ENCODE results near the gene ART3.

Gene ART3

DNA sequence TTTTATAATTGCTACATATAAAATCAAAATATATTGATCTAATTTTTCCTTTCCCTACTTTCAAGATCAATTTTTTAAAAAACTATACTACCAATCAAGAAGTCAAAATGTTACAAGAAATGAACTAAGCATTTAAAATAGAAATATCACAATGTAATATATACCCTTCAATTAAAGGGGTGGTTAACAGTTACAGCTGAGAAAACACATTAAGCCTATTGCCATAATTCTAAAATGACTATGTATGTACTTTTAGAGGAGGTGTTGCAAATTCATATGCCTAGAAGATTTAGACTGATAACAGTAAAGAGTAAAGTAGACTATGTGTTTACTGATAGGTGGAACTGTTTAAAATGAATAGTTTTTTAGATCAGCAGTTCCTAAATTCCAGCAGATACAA is 70.0 kb downstream of the ART3 start:
- DNase-seq (ENCODE audit: low read depth in 4 of 4, low spot score in 1 of 4): no peak

GRCh38 chr4:76147454-76148141 is 73.1 kb downstream of the ART3 start:
- DNase-seq (ENCODE audit: low read depth in 4 of 4, low spot score in 1 of 4): peak; percentile 7 to 55 (median 14)

DNA sequence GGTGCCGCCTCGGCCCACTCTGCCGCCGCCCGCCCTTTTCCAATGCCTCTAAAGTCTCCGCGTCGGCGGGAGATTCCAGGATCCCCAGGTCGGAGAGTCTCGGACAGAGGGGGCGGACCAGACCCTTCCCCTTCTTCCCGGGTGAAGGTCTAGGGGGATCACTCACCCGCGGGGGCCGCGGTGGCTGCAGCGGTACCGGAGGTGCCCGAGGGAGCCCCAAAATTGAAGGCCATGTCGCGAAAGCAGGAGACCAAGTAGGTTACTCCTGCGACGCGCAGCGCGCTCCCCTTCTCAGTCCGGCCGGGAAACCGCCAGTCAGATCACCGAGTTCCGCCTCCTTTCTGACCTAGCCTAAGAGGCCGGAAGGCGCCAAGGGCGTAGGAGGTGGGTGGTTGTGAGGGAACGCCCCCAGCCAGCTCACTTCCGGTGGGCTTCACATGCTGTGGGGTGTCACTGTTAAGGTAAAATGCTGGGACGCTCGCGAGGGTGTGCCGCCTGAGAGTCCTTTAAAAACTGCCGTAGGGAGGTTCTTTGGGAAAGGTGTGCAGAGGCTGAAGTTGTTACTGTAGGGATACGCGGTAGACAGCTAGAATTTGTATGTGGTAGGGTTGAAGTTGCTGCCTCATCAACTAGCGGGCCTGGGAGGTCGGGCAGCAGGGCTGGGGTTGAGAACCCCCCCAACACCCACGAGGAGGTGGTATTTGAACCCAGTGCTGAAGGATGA is 73.8 kb downstream of the ART3 start, which contains the start of gene NUP54:
Gene NUP54 (minus strand): TSS at position 256 of the 724 bp plus-strand sequence. CDS start 23 bp downstream, at position 233.
- peak; percentile 85 to 93 (median 92) for DNase-seq (ENCODE audit: low read depth in 4 of 4, low spot score in 1 of 4)

- no peak for DNase-seq (ENCODE audit: low read depth in 4 of 4, low spot score in 1 of 4)
Measured at GRCh38 chr4:76153356-76153755, 78.8 kb downstream of the ART3 start.

GRCh38 chr4:76155979-76156378 is 81.5 kb downstream of the ART3 start:
- no peak for DNase-seq (ENCODE audit: low read depth in 4 of 4, low spot score in 1 of 4)

GRCh38 chr4:76156635-76157034 is 82.1 kb downstream of the ART3 start:
- DNase-seq (ENCODE audit: low read depth in 4 of 4, low spot score in 1 of 4): no peak

DNA sequence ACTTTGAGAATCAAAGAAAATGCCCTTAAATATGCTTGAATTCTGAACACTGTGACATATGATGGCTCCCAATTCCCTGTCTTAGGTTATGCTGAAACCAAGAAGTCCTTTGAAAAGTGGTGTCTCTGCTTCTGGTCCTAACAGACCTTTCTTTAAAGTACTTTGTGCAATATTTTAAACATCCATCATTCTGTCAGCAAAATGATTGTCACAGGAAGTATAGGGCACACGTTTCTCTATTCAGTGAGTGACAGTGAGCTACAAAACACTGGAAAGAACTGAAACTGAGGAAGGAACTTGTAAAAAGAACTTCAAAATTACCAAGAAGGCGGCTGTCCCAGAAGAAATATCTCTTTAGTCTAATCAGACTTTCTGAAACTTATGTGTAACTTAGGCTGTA is 85.8 kb downstream of the ART3 start:
- DNase-seq (ENCODE audit: low read depth in 4 of 4, low spot score in 1 of 4): no peak
